Measurements from ENCODE around the gene KCNAB2. TPM values are rescaled to one million over a fixed set of nuclear protein-coding genes. Genes with fewer than 3 reads are reported as not detected.

Gene KCNAB2
- total and polyA plus RNA-seq, 4 donors, result 1.8 to 5.9 (median 4.5) TPM

GRCh38 chr1:6028042-6028850 lies 17.4 kb upstream of the KCNAB2 start:
- no peaks in the 10 kb centered on the region for H3K4me1 ChIP-seq (ENCODE audit: control insufficient read depth in 4 of 4, insufficient read depth in 4 of 4, low read length in 3 of 4)
- peak overlapping the region in 1 of 2 donors; percentile 1 for H3K9ac ChIP-seq (ENCODE audit: low read depth in 1 of 2, low read length in 2 of 2)
- H3K9me3 ChIP-seq (ENCODE audit: control insufficient read depth in 4 of 4, low read length in 3 of 4), result no peaks in the 10 kb centered on the region
- H3K36me3 ChIP-seq (ENCODE audit: control insufficient read depth in 4 of 4, insufficient read depth in 3 of 4, low read depth in 1 of 4, low read length in 3 of 4), result no peaks in the 10 kb centered on the region
- TF ChIP-seq GABPA (IDR thresholded peaks at IDR 0.05 in 1 of 2, conservative IDR thresholded peaks at IDR 0.05 in 1 of 2), result peak in 1 of 2 donors; percentile 29
- no peak for TF ChIP-seq HNF4A (conservative IDR thresholded peaks at IDR 0.05)
- TF ChIP-seq FOXA1 (IDR thresholded peaks at IDR 0.05), result no peak
- H3K4me3 ChIP-seq (ENCODE audit: low read depth in 1 of 3, low read length in 3 of 3), result no peak overlapping the region
- H3K27ac ChIP-seq (ENCODE audit: low read depth in 1 of 2, low read length in 2 of 2), result peak overlapping the region; percentile 63 to 65
- 68% methylated on average over 19 of the region's 19 CpGs for WGBS
- DNase-seq (ENCODE audit: low spot score), result no peak
- no peaks in the 10 kb centered on the region for H3K27me3 ChIP-seq (ENCODE audit: control insufficient read depth in 4 of 4, insufficient read depth in 4 of 4, low read length in 3 of 4)

GRCh38 chr1:6029351-6029750 lies 16.3 kb upstream of the KCNAB2 start:
- 91% methylated on average over 5 of the region's 5 CpGs for WGBS
- no peaks in the 10 kb centered on the region for H3K36me3 ChIP-seq (ENCODE audit: control insufficient read depth in 4 of 4, insufficient read depth in 3 of 4, low read depth in 1 of 4, low read length in 3 of 4)
- no peaks in the 10 kb centered on the region for H3K9me3 ChIP-seq (ENCODE audit: control insufficient read depth in 4 of 4, low read length in 3 of 4)
- H3K27me3 ChIP-seq (ENCODE audit: control insufficient read depth in 4 of 4, insufficient read depth in 4 of 4, low read length in 3 of 4), result no peaks in the 10 kb centered on the region
- TF ChIP-seq HNF4A (conservative IDR thresholded peaks at IDR 0.05) (no peak), CTCF (IDR thresholded peaks at IDR 0.05; ENCODE audit: low read depth, low read length, missing input control) (no peak), MAX (IDR thresholded peaks at IDR 0.05) (no peak), HNF4G (IDR thresholded peaks at IDR 0.05) (no peak), RAD21 (IDR thresholded peaks at IDR 0.05) (no peak), GABPA (IDR thresholded peaks at IDR 0.05 in 1 of 2, conservative IDR thresholded peaks at IDR 0.05 in 1 of 2) (no peak), ZBTB33 (IDR thresholded peaks at IDR 0.05) (no peak), ATF3 (IDR thresholded peaks at IDR 0.05) (no peak), JUND (IDR thresholded peaks at IDR 0.05) (no peak), FOXA2 (IDR thresholded peaks at IDR 0.05) (no peak), RXRA (IDR thresholded peaks at IDR 0.05) (no peak), SP1 (IDR thresholded peaks at IDR 0.05) (no peak), FOXA1 (IDR thresholded peaks at IDR 0.05) (no peak), EGR1 (IDR thresholded peaks at IDR 0.05; ENCODE audit: low read depth in 2 of 2) (no peak), TAF1 (conservative IDR thresholded peaks at IDR 0.05) (no peak), YY1 (IDR thresholded peaks at IDR 0.05) (no peak), REST (IDR thresholded peaks at IDR 0.05) (no peak), NR2F2 (IDR thresholded peaks at IDR 0.05) (no peak)
- no peak overlapping the region for H3K9ac ChIP-seq (ENCODE audit: low read depth in 1 of 2, low read length in 2 of 2)
- no peak for DNase-seq (ENCODE audit: low spot score)
- no peak overlapping the region for H3K4me3 ChIP-seq (ENCODE audit: low read depth in 1 of 3, low read length in 3 of 3)
- H3K4me1 ChIP-seq (ENCODE audit: control insufficient read depth in 4 of 4, insufficient read depth in 4 of 4, low read length in 3 of 4), result no peaks in the 10 kb centered on the region
- no peak overlapping the region for H3K27ac ChIP-seq (ENCODE audit: low read depth in 1 of 2, low read length in 2 of 2)

Data from liver (tissue), 9 donors.